Measurements from ENCODE around the gene NR2C2.

Gene NR2C2

DNA sequence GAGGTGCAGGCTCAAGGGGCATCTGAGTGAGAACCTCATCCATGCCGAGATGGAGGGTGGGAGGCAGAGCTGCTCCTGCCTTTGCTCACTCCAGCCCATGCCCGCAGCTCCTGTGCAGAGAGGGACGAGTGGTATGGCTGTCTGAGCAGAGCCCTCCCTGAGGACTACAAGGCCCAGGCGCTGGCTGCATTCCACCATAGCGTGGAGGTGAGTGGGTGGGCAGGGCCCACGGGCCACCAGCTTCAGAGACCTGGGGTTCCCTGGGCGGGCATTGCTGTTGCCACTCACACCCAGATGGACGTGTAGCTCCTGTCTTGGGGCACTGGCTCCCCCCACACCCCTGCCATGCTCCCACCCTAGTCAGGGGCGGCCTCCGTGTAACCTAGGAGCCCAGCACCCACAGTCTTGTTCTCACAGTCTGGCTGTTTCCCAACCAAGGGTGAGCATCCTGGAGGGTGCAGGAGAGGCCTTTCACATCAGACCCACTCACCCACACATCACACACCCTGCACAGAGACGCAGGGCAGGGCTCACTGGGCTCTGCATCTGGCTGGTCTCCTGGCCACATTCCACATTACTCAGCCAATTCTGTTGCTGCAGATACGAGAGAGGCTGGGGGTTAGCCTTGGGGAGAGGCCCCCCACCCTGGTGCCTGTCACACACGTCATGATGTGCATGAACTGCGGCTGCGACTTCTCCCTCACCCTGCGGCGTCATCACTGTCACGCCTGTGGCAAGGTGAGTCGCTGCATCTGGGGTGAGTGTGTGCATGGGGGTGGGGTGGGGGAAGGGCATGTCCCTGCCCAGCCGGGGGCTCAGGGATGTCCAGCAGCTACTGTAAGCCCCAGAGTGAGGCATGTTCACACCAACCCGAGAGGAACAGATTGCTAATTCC is 25.3 kb upstream of the NR2C2 start:
- no peak for DNase-seq (ENCODE audit: low read depth)

GRCh38 chr3:14922863-14923262 is 24.5 kb upstream of the NR2C2 start:
- DNase-seq (ENCODE audit: low read depth), result no peak

DNA sequence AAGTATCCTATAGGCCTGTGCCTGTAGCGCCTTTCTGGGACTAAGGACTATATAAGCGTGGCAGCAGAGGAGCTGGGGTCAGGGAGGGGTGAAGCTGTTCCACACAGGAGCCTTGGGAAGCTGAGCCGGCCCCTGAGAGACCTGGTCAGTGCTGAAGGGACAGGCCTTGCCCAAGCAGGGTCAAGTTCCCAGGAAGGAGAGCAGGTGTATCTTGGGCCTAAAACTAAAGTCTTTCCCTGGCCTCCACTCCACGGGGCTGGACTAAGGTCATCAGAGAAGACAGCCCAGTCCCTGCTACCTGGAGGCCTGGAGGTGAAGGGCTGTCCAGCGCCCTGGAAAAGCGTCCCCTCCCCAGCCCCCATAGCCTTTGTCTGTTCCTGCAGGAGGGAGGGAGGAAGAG is 23.9 kb upstream of the NR2C2 start:
- DNase-seq (ENCODE audit: low read depth), result no peak

- DNase-seq (ENCODE audit: low read depth), result no peak
Observed at GRCh38 chr3:14925729-14926591, 21.4 kb upstream of the NR2C2 start.

GRCh38 chr3:14926592-14926991 is 20.8 kb upstream of the NR2C2 start:
- no peak for DNase-seq (ENCODE audit: low read depth)

- no peak for DNase-seq (ENCODE audit: low read depth)
Observed at GRCh38 chr3:14927308-14927707, 20.1 kb upstream of the NR2C2 start.

GRCh38 chr3:14929310-14930074 is 17.9 kb upstream of the NR2C2 start:
- DNase-seq (ENCODE audit: low read depth), result no peak

DNA sequence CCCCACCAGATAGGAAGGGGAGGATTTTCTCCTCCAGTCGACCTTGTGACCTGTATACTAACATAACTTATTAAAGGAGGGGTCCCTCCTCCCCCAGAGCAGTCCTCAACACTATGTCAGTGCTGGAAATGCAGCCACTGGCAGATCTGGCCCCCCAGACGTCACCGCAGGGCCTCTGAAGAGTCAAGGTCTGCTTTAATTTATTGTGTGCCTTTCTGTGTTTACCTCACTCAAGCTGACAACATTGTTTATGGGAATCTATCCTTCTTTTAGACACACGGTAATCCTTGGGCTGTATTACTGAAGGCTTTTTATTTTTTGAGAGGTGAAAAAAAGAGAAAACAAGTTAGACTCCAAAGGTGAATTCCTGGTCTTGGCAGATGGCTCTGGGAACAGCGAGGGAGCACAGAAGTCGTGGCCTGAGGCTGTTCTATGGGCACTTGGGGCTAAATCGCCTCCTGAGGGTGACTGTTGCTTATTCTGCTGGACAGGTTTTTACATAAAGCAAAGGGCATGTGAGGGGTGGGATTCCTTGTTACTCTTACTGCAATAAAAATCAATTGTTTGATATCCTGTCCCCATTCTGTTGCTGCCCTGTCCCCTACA is 13.5 kb upstream of the NR2C2 start:
- no peak for DNase-seq (ENCODE audit: low read depth)

GRCh38 chr3:14935592-14936345 is 11.6 kb upstream of the NR2C2 start:
- no peak for DNase-seq (ENCODE audit: low read depth)

GRCh38 chr3:14938954-14939353 is 8.4 kb upstream of the NR2C2 start:
- no peak for DNase-seq (ENCODE audit: low read depth)

DNA sequence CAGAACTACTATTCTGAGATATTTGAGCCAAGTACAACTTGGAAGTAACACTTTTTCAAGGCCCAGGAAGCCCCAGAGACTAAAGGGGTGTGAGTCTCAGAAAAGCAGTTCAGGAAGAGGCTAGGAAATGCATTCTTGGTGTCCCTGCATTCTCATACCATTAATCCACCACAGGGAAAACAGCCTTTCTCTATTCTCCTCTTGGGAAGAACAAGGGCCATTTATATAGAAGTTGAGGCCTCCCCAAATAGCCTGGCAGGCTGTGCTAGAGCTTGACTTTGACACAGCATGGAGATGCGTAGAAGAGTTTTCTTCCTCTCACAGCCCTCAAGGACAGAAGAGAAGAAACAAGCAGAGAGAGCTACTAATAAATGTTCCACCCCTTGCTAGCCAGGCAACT is 5.5 kb upstream of the NR2C2 start:
- DNase-seq (ENCODE audit: low read depth), result no peak

GRCh38 chr3:14943042-14943441 is 4.3 kb upstream of the NR2C2 start:
- DNase-seq (ENCODE audit: low read depth), result no peak

- no peak for DNase-seq (ENCODE audit: low read depth)
Observed at GRCh38 chr3:14946236-14946635, 1.1 kb upstream of the NR2C2 start.

DNA sequence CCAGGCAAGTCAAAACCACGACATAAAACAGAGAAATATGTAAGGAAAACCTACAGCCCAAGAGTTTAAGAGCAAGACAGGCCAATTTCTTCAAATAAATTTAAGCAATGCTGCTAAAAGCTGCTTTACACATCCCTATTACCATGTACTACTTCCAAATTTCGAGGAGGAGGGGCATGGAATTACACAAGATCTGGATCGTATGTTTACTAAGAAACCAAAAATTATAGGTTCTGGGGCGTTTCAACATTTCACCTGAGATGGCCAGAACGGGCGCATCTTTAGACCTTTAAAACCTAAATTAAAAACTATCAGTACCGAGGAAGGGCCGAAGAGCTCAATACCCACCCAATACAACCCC is 664 bp upstream of the NR2C2 start:
- DNase-seq (ENCODE audit: low read depth), result no peak

DNA sequence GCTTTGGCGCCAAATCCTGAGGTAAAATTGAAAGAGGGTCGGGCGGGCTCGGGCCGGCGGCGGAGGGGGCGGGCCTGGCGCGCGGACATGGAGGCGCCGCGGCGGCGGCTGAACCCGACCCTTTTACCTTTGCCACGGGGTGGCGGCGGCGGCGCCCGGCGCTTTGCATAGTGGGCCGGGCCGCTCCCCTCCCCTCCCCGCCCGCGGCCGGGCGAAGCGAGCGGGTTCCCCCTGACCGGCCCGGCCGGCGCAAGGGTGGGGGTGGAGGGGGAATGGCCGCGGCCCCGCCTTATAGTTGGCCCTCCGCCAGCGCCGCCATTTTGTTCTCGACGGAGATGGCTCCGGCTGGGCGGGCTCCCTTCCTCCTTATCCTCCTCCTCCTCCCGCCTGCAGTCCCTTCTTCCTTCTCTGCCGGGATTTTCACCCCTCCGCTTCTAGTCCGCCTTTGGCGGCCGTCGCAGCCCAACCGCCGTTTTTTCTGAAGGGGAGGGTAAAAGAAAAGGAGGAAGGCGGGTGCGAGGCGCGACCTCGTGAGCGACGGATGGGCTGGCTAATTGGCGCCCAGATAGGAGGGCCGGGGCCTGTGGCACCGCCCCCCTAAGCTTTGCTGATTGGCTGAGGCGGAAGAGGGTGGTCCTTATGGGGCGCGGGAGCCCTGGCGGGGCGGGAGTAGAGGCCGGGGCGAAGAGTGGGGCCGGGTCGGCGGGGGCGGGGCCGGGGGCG is 664 bp downstream of the NR2C2 start:
- DNase-seq (ENCODE audit: low read depth), result peak; percentile 90

- DNase-seq (ENCODE audit: low read depth), result no peak
Observed at GRCh38 chr3:14948609-14949038, 1.2 kb downstream of the NR2C2 start.

GRCh38 chr3:14949126-14949525 is 1.7 kb downstream of the NR2C2 start:
- no peak for DNase-seq (ENCODE audit: low read depth)

- no peak for DNase-seq (ENCODE audit: low read depth)
Observed at GRCh38 chr3:14950274-14950673, 2.9 kb downstream of the NR2C2 start.

DNA sequence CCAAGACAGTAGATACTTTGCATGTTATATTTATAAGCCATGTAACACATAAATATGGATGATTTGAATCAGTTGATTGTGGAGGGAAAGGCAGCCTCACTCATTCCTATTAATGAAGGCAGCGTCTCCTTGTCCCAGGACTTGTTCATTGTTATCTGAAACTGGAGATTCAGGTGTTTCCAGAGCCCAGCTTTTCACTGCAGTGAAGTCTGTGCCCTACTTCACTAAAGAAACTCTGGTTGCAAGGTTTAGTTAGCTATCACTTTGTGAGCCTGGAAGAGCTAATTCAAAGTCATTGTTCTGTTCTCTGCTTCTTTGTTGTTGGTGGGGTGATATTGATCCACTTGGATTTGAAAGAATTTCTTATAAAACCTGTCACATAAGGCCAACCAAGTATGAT is 9.8 kb downstream of the NR2C2 start:
- no peak for DNase-seq (ENCODE audit: low read depth)

DNA sequence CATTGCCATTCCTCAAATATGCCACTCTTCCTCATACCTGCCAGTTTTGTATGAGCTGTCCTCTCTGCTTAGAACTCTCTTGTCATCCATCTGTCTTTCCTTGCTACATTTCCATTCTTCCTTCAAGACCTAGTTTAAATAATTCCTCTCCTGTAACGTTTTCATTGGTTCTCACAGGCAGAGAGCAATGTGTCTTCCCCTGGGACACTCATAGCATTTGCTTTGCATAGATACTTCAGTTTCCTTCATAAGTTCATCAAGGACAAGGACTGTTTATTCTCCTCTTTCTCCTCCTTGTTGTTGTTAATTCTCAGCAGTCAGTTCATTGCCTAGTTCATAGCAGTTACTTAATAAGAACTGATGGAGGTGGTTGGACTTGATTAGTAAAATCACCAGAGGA is 10.5 kb downstream of the NR2C2 start:
- no peak for DNase-seq (ENCODE audit: low read depth)
